Measurements from ENCODE around the gene RPL36AL.

- TF ChIP-seq, protein P1, sequence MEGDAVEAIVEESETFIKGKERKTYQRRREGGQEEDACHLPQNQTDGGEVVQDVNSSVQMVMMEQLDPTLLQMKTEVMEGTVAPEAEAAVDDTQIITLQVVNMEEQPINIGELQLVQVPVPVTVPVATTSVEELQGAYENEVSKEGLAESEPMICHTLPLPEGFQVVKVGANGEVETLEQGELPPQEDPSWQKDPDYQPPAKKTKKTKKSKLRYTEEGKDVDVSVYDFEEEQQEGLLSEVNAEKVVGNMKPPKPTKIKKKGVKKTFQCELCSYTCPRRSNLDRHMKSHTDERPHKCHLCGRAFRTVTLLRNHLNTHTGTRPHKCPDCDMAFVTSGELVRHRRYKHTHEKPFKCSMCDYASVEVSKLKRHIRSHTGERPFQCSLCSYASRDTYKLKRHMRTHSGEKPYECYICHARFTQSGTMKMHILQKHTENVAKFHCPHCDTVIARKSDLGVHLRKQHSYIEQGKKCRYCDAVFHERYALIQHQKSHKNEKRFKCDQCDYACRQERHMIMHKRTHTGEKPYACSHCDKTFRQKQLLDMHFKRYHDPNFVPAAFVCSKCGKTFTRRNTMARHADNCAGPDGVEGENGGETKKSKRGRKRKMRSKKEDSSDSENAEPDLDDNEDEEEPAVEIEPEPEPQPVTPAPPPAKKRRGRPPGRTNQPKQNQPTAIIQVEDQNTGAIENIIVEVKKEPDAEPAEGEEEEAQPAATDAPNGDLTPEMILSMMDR (IDR thresholded peaks at IDR 0.05): peak in 1 of 3 donors; percentile 33
- TF ChIP-seq POLR2A (IDR thresholded peaks at IDR 0.05): peak in 1 of 2 donors; percentile 69
Observed at GRCh38 chr14:49620182-49621113, at the start of gene RPL36AL, which contains the start of gene MGAT2.
